Nephron (organoid): ENCODE results near the gene KCNQ5.

ENCODE experiments used
- H3K27ac Mint-ChIP-seq, 3 experiments: 2 replicates each; pipeline ENCODE4 v1.8.0; 2020; ENCODE audit warnings: mixed read lengths in 3 of 3, mild to moderate bottlenecking in 2 of 3, moderate library complexity in 1 of 3
- H3K27me3 Mint-ChIP-seq: 2 replicates; pipeline ENCODE4 v1.8.0; 2021; ENCODE audit warnings: low read depth, mild to moderate bottlenecking, moderate library complexity, mixed read lengths
- H3K36me3 Mint-ChIP-seq: 2 replicates; pipeline ENCODE4 v1.8.0; 2020; ENCODE audit warnings: low read depth, mixed read lengths
- H3K4me1 Mint-ChIP-seq: 2 replicates; pipeline ENCODE4 v1.8.0; 2020; ENCODE audit warnings: mixed read lengths
- H3K4me3 Mint-ChIP-seq, 3 experiments: 2 replicates each; pipeline ENCODE4 v1.8.0; 2020; ENCODE audit warnings: mild to moderate bottlenecking in 3 of 3, mixed read lengths in 3 of 3, moderate library complexity in 2 of 3
- H3K9me3 Mint-ChIP-seq: 2 replicates; pipeline ENCODE4 v1.8.0; 2020; ENCODE audit warnings: mixed read lengths
- CTCF ChIP-seq, 3 experiments: fragments of 200-600 bp; sonication (generic); IDR thresholded peaks; one replicate each; pipeline ENCODE4 v1.5.0; 2021; ENCODE audit warnings: antibody characterized with exemption in 3 of 3; ENCODE audit not compliant: unreplicated experiment in 3 of 3

Gene KCNQ5

DNA sequence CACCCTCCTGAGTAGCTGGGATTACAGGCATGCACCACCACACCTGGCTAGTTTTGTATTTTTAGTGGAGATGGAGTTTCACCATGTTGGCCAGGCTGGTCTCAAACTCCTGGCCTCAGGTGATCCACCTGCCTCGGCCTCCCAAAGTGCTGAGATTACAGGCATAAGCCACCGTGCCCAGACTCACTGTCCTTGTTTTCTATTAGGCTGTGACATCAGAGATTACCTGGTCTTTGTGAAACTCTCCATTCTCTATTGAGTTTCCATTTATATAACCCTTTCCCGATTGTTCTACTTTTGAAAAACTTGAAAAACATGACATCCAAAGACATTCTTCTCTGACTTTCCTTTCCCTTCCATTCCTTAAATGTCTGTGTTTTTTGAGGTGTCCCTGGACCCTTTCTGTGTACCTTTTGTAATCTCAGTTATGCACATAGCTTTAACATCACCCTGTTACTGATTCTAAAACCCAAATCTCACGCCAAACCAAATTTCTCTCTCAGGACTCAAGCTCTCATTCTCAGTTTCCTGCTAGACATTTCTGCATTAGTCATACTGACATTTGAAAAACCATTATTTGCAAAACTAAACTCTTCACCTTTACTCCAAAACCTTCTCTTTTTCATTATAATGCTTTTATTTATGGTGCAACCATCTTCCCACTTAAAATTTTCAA, 466.4 kb downstream of the KCNQ5 start:
- H3K4me3 Mint-ChIP-seq, result no peak overlapping the region
- H3K27me3 Mint-ChIP-seq, result no peaks in the 10 kb centered on the region
- no peak for TF ChIP-seq CTCF (IDR thresholded peaks at IDR 0.05; ENCODE audit: unreplicated experiment in 3 of 3)
- H3K36me3 Mint-ChIP-seq, result no peaks in the 10 kb centered on the region
- H3K4me1 Mint-ChIP-seq, result peaks cover 11% of the 10 kb centered on the region
- no peak overlapping the region for H3K27ac Mint-ChIP-seq
- peaks cover 13% of the 10 kb centered on the region for H3K9me3 Mint-ChIP-seq

GRCh38 chr6:73104921-73105320, 483.1 kb downstream of the KCNQ5 start:
- no peaks in the 10 kb centered on the region for H3K36me3 Mint-ChIP-seq
- H3K4me3 Mint-ChIP-seq, result no peak overlapping the region
- H3K9me3 Mint-ChIP-seq, result peaks cover 15% of the 10 kb centered on the region
- no peak overlapping the region for H3K27ac Mint-ChIP-seq
- peaks cover 7% of the 10 kb centered on the region for H3K4me1 Mint-ChIP-seq
- H3K27me3 Mint-ChIP-seq, result no peaks in the 10 kb centered on the region
- no peak for TF ChIP-seq CTCF (IDR thresholded peaks at IDR 0.05; ENCODE audit: unreplicated experiment in 3 of 3)

GRCh38 chr6:73107016-73107415, 485.2 kb downstream of the KCNQ5 start:
- Mint-ChIP-seq H3K9me3 (peaks cover 2% of the 10 kb centered on the region), H3K27me3 (no peaks in the 10 kb centered on the region), H3K36me3 (no peaks in the 10 kb centered on the region), H3K4me3 (no peak overlapping the region), H3K4me1 (peaks cover 7% of the 10 kb centered on the region), H3K27ac (no peak overlapping the region)
- TF ChIP-seq CTCF (IDR thresholded peaks at IDR 0.05; ENCODE audit: unreplicated experiment in 3 of 3), result no peak

- no peak for TF ChIP-seq CTCF (IDR thresholded peaks at IDR 0.05; ENCODE audit: unreplicated experiment in 3 of 3)
- H3K9me3 Mint-ChIP-seq, result no peaks in the 10 kb centered on the region
- H3K27me3 Mint-ChIP-seq, result no peaks in the 10 kb centered on the region
- peaks cover 7% of the 10 kb centered on the region for H3K4me1 Mint-ChIP-seq
- no peak overlapping the region for H3K4me3 Mint-ChIP-seq
- no peak overlapping the region for H3K27ac Mint-ChIP-seq
- no peaks in the 10 kb centered on the region for H3K36me3 Mint-ChIP-seq
Observed at GRCh38 chr6:73108949-73109348, 487.1 kb downstream of the KCNQ5 start.

- Mint-ChIP-seq H3K4me3 (no peak overlapping the region), H3K36me3 (no peaks in the 10 kb centered on the region), H3K27me3 (no peaks in the 10 kb centered on the region), H3K9me3 (no peaks in the 10 kb centered on the region), H3K27ac (no peak overlapping the region), H3K4me1 (peaks cover 6% of the 10 kb centered on the region)
- TF ChIP-seq CTCF (IDR thresholded peaks at IDR 0.05; ENCODE audit: unreplicated experiment in 3 of 3), result no peak
Observed at GRCh38 chr6:73109659-73110058, 487.8 kb downstream of the KCNQ5 start.

DNA sequence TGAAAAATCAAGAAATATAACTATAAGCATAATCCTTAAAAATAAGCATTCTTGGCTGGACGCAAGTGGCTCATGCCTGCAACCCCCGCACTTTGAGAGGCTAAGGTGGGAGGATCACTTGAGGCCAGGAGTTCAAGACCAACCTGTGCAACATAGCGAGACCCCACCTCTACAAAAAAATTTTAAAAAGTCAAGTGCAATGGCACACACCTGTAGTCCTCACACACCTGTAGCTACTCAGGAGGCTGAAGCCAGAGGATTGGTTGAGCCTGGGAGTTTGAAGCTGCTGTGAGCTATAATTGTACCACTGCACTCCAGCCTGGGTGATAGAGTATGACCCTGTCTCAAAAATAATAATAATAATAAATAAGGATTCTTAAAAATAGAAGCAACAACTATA, 494.5 kb downstream of the KCNQ5 start:
- Mint-ChIP-seq H3K27ac (no peak overlapping the region), H3K9me3 (no peaks in the 10 kb centered on the region), H3K27me3 (no peaks in the 10 kb centered on the region), H3K4me1 (no peaks in the 10 kb centered on the region), H3K36me3 (no peaks in the 10 kb centered on the region), H3K4me3 (no peak overlapping the region)
- no peak for TF ChIP-seq CTCF (IDR thresholded peaks at IDR 0.05; ENCODE audit: unreplicated experiment in 3 of 3)
